HG03457 (cell line): ENCODE data around the gene PDE1C.
A peak's percentile ranks its signal among the peaks of the same experiment; 100 is the strongest.
"Not testable (repeated sequence)": the region's sequence is repeated elsewhere in the genome, so short reads cannot be mapped to it uniquely, and the experiment has no call there.

Source experiments
- ATAC-seq: cut with Tn5 transposase; IDR thresholded peaks from one replicate; pipeline ENCODE4 v1.9.1; 2021; ENCODE audit warnings: moderate number of reproducible peaks; ENCODE audit not compliant: unreplicated experiment

Gene PDE1C

GRCh38 chr7:31855530-31855929 is 214.7 kb downstream of the PDE1C start:
- ATAC-seq, result no peak

- ATAC-seq, result no peak
Measured at GRCh38 chr7:31853380-31853779, 216.8 kb downstream of the PDE1C start.

GRCh38 chr7:31852462-31852861 is 217.7 kb downstream of the PDE1C start:
- ATAC-seq, result no peak

- no peak for ATAC-seq
Measured at GRCh38 chr7:31851119-31851518, 219.1 kb downstream of the PDE1C start.

GRCh38 chr7:31850601-31851000 is 219.6 kb downstream of the PDE1C start:
- no peak for ATAC-seq

GRCh38 chr7:31850066-31850465 is 220.1 kb downstream of the PDE1C start:
- no peak for ATAC-seq

- no peak for ATAC-seq
Measured at GRCh38 chr7:31835471-31835870, 234.7 kb downstream of the PDE1C start.

- not testable (repeated sequence) for ATAC-seq
Measured at GRCh38 chr7:31833625-31834024, 236.6 kb downstream of the PDE1C start.

- ATAC-seq, result no peak
Measured at GRCh38 chr7:31828520-31828919, 241.7 kb downstream of the PDE1C start.

GRCh38 chr7:31825576-31825975 is 244.6 kb downstream of the PDE1C start:
- ATAC-seq, result no peak

- no peak for ATAC-seq
Measured at GRCh38 chr7:31819031-31819430, 251.2 kb downstream of the PDE1C start.

- no peak for ATAC-seq
Measured at GRCh38 chr7:31816810-31817209, 253.4 kb downstream of the PDE1C start.

- ATAC-seq, result no peak
Measured at GRCh38 chr7:31815796-31816195, 254.4 kb downstream of the PDE1C start.

- no peak for ATAC-seq
Measured at GRCh38 chr7:31814187-31814586, 256.0 kb downstream of the PDE1C start.

- peak; percentile 79 for ATAC-seq
Measured at GRCh38 chr7:31811650-31812461, 258.4 kb downstream of the PDE1C start.

GRCh38 chr7:31805209-31805818 is 264.9 kb downstream of the PDE1C start:
- ATAC-seq, result peak; percentile 78

- ATAC-seq, result no peak
Measured at GRCh38 chr7:31796375-31796774, 273.8 kb downstream of the PDE1C start.

- ATAC-seq, result no peak
Measured at GRCh38 chr7:31794851-31795344, 275.3 kb downstream of the PDE1C start.

GRCh38 chr7:31791881-31792280 is 278.3 kb downstream of the PDE1C start:
- ATAC-seq, result no peak

GRCh38 chr7:31788883-31789680 is 281.1 kb downstream of the PDE1C start:
- ATAC-seq, result no peak

- peak; percentile 59 for ATAC-seq
Measured at GRCh38 chr7:31788445-31788844, 281.8 kb downstream of the PDE1C start.
